Fibroblast of skin of left quadriceps (primary cell): ENCODE data around the gene ACKR2.

Experiments
- DNase-seq, 2 experiments: peaks; one replicate each; pipeline ENCODE4 v3.0.0-alpha.2; 2013; ENCODE audit warnings: low read depth in 2 of 2

ACKR2 gene

GRCh38 chr3:42829628-42830436 lies 20.6 kb downstream of the ACKR2 start:
- DNase-seq = no peak

DNA sequence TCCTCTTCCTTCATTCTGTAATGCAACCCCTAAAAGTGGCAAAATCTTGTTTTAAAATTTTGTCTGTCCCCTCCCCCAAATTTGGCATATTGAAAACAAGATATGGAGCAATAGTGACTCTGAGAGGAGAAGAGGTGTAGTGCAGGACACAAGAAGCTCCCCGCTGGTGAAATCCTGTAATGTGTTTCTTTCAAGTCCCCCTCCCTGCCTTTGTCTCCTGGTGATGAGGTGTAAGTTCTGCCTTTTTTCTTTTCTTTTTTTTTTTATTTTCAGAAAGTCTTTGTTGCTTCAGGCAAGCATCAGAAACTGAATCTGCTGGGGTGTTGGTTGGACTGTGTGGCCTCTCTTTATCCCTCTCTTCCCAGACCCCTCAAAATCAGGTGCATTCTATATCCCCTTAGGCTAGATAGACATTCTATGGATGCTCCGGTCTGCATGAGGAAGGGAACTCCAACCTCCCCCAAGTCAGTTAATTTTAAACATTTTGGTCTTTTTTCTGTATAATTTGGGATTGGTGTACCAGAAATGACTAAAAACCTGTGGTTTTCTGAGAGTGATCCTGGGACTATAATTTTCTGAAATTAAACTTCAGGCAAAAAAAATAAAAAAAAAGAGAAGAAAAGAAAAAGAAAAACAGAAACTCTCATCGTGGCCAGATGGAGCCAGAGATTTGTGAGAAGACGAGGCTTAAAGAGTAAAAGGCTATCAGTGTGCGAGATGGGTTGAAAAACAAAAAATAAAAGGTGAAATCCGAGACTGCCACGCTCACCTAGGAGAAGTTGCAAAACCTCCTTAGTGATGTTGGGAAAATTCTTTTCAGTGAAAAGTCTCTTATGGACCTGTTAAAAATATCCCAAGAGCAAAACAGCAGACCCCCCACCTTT lies 21.4 kb downstream of the ACKR2 start:
- DNase-seq = no peak

- DNase-seq = peak; percentile 3 to 9
These were observed 22.1 kb downstream of the ACKR2 start for GRCh38 chr3:42831321-42831713.

DNA sequence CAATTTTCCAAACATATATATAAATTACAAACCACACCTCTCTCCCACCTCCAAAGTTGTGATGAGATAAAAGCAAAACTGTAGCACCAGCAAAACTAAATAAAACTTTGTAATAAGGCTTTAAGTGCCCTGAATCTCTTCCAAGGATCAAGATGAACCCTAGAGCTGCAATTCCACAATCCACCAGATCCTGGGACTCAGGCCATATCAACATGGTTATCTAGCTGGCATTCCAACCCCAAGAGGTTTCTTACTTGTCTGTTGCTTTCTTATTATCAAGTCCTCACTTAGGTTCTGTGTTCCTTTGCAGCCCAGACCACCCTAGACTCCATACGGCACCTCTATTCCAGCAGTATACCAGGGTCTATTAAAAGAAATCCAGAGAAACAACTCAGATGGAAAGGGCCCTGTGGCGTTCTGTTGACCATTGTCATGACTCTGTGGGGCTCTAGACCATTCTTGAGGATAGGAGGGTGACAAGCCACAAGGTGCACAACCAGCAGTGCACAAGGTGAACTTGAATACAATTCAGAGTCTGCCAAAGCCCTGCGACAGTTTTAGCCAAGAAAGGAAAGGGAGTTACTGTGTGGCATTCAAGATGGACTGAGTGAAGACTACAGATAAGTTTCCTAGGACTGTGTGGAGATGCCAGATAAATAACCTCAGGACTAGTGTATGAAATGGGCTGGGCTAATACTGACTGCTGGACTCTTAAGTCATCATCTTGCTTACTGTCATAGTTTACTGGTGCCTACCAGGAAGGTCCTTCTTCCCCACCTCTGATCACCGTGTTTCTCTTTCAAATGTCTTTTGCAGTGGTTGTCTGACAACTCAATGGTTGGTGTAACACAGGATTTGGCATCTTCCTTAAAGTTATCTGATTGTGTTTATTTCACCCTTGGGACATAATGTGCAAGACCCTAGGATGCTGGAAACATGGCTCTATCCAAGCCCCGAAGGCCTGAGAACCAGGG lies 27.2 kb downstream of the ACKR2 start:
- no peak for DNase-seq

DNA sequence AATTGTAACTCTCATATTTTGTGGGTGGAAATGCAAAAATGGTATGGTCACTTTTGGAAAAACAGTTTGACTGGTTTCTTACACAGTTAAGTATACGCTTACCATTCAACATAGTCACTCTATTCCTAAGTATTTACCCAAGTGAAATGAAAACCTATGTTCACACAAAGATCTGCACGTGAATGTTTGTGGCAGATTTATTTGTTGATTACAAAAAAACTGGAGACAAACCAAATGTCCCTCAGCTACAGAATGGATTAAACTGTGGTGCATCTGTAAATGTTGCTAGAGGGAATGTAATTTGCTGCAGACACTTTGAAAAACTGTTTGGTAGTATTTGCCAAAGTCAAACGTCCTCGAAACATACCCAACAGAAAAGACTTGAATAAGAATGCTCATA lies 29.3 kb downstream of the ACKR2 start:
- no peak for DNase-seq

GRCh38 chr3:42839616-42840015 lies 30.4 kb downstream of the ACKR2 start:
- peak; percentile 21 to 32 for DNase-seq

- DNase-seq = no peak
These were observed 32.1 kb downstream of the ACKR2 start for GRCh38 chr3:42841332-42841731.

GRCh38 chr3:42843713-42844411 lies 34.6 kb downstream of the ACKR2 start:
- DNase-seq = no peak

DNA sequence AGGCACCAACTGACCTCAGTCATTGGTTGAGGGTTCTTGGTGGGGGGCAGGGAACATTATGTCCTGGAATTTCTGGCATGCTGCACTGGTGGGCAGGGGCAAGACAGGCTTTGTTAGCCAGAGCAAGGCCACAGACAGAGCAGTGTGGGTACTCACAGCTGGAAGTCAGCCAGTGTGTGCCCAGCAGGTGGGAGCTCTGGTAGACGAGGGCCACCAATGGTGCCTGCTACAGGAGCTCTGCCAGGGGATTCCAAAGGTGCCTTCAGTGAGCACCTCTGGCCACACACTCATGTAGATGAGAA lies 35.1 kb downstream of the ACKR2 start:
- no peak for DNase-seq

GRCh38 chr3:42844815-42845214 lies 35.6 kb downstream of the ACKR2 start:
- no peak for DNase-seq

GRCh38 chr3:42846685-42847522 lies 37.7 kb downstream of the ACKR2 start:
- no peak for DNase-seq

GRCh38 chr3:42847731-42848130 lies 38.5 kb downstream of the ACKR2 start:
- no peak for DNase-seq

- DNase-seq = no peak
These were observed 39.8 kb downstream of the ACKR2 start for GRCh38 chr3:42849017-42849416.

DNA sequence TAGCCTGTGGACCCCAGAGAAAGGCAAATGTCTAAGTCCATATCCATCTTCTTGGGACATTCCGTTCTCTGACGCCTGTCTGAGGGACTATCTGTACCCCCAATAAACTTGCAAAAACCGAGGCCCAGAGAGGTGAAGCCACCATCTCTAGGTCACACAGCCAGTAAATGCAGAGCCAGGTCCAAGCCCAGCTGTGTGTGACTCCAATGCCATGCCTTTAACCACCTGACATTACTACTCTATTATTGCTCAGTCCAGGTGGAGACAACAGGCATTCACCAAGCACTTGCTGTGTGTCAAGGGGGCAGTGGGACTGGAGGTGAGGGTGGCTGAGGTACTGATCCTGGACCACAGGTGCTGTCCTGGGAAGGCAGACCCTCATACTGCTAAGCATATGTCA lies 41.0 kb downstream of the ACKR2 start:
- DNase-seq = no peak

GRCh38 chr3:42851228-42851834 lies 42.1 kb downstream of the ACKR2 start:
- DNase-seq = no peak

- DNase-seq = no peak
These were observed 43.2 kb downstream of the ACKR2 start for GRCh38 chr3:42852441-42852840.

- no peak for DNase-seq
These were observed 43.8 kb downstream of the ACKR2 start for GRCh38 chr3:42853056-42853455.

DNA sequence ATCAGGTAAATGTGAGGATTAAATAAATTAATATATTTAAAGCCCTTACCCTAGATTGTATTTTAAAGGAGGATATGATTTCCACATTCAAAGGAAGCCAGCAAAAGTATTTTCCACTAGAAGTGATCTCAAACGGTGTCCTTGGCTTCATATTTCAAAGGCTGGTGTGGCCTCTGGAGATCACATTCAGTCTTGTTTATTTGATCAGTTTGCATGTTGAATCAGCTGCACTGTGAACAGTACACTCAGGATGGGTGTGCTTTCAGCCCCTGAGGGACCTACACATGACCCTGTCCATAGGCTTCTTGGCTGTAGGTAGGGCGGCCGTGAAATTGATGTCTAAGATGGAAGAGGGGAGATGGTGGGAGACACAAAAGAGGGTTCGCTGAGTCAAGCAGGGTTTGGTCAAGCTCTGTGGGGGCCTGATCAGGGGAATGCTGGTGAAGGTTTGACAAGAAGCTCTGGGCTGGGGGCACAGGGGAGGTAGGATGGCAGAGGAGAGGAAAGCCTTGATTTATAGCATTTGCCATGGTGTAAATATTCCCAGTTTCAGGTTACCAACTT lies 44.6 kb downstream of the ACKR2 start:
- DNase-seq = no peak

- DNase-seq = no peak
These were observed 45.9 kb downstream of the ACKR2 start for GRCh38 chr3:42855219-42855546.
